Kidney (tissue), 14 donors: Measurements from ENCODE around the gene COL5A2. TPM values are rescaled to one million over a fixed set of nuclear protein-coding genes. Genes with fewer than 3 reads are reported as not detected.

Experiments
- DNase-seq, 5 donors: peaks; one replicate each; pipeline ENCODE4 v3.0.0-alpha.2; 2013 to 2020
- FAIRE-seq: peaks from 2 replicates; lab custom pipeline; 2012; peaks lifted over from hg19 to GRCh38; lab: Jason Lieb, UNC
- H3K27ac ChIP-seq, 2 donors: one replicate each; pipeline ENCODE4 v1.7.0; 2013; ENCODE audit warnings: low read depth in 2 of 2, low read length in 2 of 2, inconsistent platforms in 1 of 2
- H3K27me3 ChIP-seq: one replicate; pipeline ENCODE4 v1.7.1; 2013; ENCODE audit warnings: low read length, inconsistent platforms; ENCODE audit not compliant: control insufficient read depth, insufficient read depth
- H3K36me3 ChIP-seq, 3 donors: one replicate each; pipeline versions ENCODE4 v1.7.0 to v1.7.1; 2013; ENCODE audit warnings: low read length in 3 of 3, control low read depth in 1 of 3, inconsistent platforms in 1 of 3; ENCODE audit not compliant: insufficient read depth in 3 of 3, control insufficient read depth in 2 of 3
- H3K4me1 ChIP-seq, 3 donors: one replicate each; pipeline versions ENCODE4 v1.7.0 to v1.7.1; 2013; ENCODE audit warnings: low read length in 3 of 3, inconsistent platforms in 1 of 3, low read depth in 1 of 3; ENCODE audit not compliant: control insufficient read depth in 2 of 3, insufficient read depth in 2 of 3
- H3K4me3 ChIP-seq, 3 donors: one replicate each; pipeline versions ENCODE4 v1.7.0 to v1.8.1; 2013; ENCODE audit warnings: low read length in 3 of 3, control low read depth in 1 of 3, inconsistent platforms in 1 of 3
- H3K9ac ChIP-seq, 3 donors: one replicate each; pipeline versions ENCODE4 v1.7.0 to v1.7.1; 2013; ENCODE audit warnings: low read length in 3 of 3, control low read depth in 1 of 3, inconsistent platforms in 1 of 3
- H3K9me3 ChIP-seq, 3 donors: one replicate each; pipeline versions ENCODE4 v1.7.0 to v1.7.1; 2013; ENCODE audit warnings: low read length in 3 of 3, control low read depth in 1 of 3, inconsistent platforms in 1 of 3; ENCODE audit not compliant: control insufficient read depth in 2 of 3, insufficient read depth in 1 of 3
- CTCF ChIP-seq: IDR thresholded peaks from 3 replicates; pipeline ENCODE4 v1.5.1; 2012; ENCODE audit warnings: mild to moderate bottlenecking, moderate library complexity, borderline replicate concordance; ENCODE audit not compliant: insufficient read depth; ENCODE audit errors: extremely low read depth
- intact Hi-C: fragments of 100-400 bp; cut with DNase I; formaldehyde crosslinking; loops from one replicate; pipeline ENCODE4 v1.11.1; 2022
- polyA plus RNA-seq: library from polyadenylated mRNA; stranded (reverse); fragments of 350-450 nt; fragmentation: Illumina TruSeq; extraction: RNeasy Lipid Tissue Mini Kit (QIAGEN cat#74804); gene quantifications from one replicate; pipeline ENCODE4 v1.2.3, GENCODE V29; 2014; ENCODE audit warnings: low read depth, low replicate concordance; ENCODE audit not compliant: insufficient read depth
- total RNA-seq: library from RNA; stranded (reverse); fragmentation: NEBNext Ultra II Directional; extraction: Animal tissue kit (Norgen Biotek cat#: 25700); gene quantifications from one replicate; pipeline ENCODE4 v1.2.1, GENCODE V29; 2021
- donor health status: control.
- donor health status: control.
- donor health status: control.
- donor health status: control.
- donor health status: control.
- donor health status: DM: yes; HTN: yes; CAD: no.
- donor health status: Normal renal cell carcinoma (clear cell type).

The COL5A2 gene
- total and polyA plus RNA-seq, 2 donors from 2014 or later: 3.6 to 12.3 TPM

- no peak for TF ChIP-seq CTCF
- no peaks in the 10 kb centered on the region for H3K27me3 ChIP-seq
- peaks cover 0 to 2% (median 0%) of the 10 kb centered on the region in 3 donors for H3K4me1 ChIP-seq
- no peak overlapping the region for H3K27ac ChIP-seq
- DNase-seq: no peak
- peaks cover 0 to 2% (median 0%) of the 10 kb centered on the region in 3 donors for H3K36me3 ChIP-seq
- H3K9me3 ChIP-seq: no peaks in the 10 kb centered on the region
- intact Hi-C loops: no loop called here
- no peak overlapping the region for H3K4me3 ChIP-seq
- FAIRE-seq: no peak
- H3K9ac ChIP-seq: no peak overlapping the region
These were observed 88.3 kb downstream of the COL5A2 start for GRCh38 chr2:189091253-189091652.

GRCh38 chr2:189088591-189089205 is 90.9 kb downstream of the COL5A2 start:
- Histone ChIP-seq H3K4me1 (peaks cover 0 to 2% (median 0%) of the 10 kb centered on the region in 3 donors), H3K36me3 (peaks cover 0 to 2% (median 0%) of the 10 kb centered on the region in 3 donors), H3K4me3 (no peak overlapping the region), H3K27ac (no peak overlapping the region), H3K9ac (no peak overlapping the region), H3K27me3 (no peaks in the 10 kb centered on the region), H3K9me3 (no peaks in the 10 kb centered on the region)
- no peak for TF ChIP-seq CTCF
- FAIRE-seq (no peak), DNase-seq (no peak)
- intact Hi-C loops: loop anchor here (10.0 kb wide), 1 partner anchor 316 kb away; no protein-coding TSS in a partner anchor

- DNase-seq (peak in 2 of 5 donors; percentile 46 to 66), FAIRE-seq (peak; percentile 6)
- Histone ChIP-seq H3K4me3 (no peak overlapping the region), H3K4me1 (peaks cover 0 to 2% (median 0%) of the 10 kb centered on the region in 3 donors), H3K27me3 (no peaks in the 10 kb centered on the region), H3K36me3 (peaks cover 0 to 2% (median 0%) of the 10 kb centered on the region in 3 donors), H3K27ac (no peak overlapping the region), H3K9me3 (no peaks in the 10 kb centered on the region), H3K9ac (no peak overlapping the region)
- intact Hi-C loops: loop anchor here (10.0 kb wide), 1 partner anchor 318 kb away; no protein-coding TSS in a partner anchor
- no peak for TF ChIP-seq CTCF
These were observed 92.9 kb downstream of the COL5A2 start for GRCh38 chr2:189086710-189087109.
